HG03060 (cell line): Measurements from ENCODE around the gene TGM6.
"Not testable (repeated sequence)": the region's sequence is repeated elsewhere in the genome, so short reads cannot be mapped to it uniquely, and the experiment has no call there.

Experiments
- ATAC-seq: cut with Tn5 transposase; IDR thresholded peaks from one replicate; pipeline ENCODE4 v1.9.1; 2021; ENCODE audit warnings: low read depth, moderate number of reproducible peaks; ENCODE audit not compliant: unreplicated experiment

The TGM6 gene

DNA sequence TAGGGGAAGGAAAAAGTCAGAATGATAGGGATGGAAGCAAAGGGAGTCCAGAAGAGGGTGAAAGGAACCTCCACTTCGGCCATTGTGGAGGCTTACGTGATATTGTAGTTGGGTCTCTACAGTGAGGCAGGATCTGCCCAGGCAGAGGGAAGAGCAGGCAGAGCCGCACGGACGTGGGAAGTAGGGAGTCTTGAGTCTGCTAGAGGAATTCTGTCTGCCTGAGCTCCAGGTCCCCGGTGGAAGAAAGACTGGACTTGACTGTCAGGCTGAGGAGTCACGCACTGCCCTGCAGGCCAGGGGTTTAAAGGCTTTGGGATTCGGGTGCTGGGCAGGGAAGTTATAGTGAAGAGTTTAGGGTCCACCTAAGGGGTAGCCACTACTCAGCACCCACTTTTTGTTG is 16.4 kb downstream of the TGM6 start:
- ATAC-seq, result no peak

DNA sequence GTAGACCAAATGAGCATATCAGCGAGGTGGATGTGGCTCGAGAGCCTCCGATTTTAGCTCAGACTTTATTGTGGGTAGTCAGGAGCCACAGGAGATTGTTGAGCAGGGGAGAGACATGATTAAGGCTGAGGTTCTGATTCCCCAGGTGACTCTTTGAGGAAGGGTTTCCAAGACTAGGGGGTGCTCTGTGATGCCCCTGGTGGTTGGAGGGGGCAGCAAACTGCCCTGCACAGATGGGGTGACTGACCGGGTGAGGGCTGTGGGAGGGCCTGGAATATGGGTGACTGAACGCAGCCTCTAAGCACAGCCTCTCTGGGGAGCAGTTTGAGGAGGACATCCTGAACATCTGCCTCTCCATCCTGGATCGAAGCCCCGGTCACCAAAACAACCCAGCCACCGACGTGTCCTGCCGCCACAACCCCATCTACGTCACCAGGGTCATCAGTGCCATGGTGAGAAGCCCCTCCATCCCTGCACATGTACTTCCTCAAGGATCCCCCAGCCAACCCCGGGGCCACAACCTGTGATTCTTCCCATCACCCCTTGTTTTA is 17.0 kb downstream of the TGM6 start:
- no peak for ATAC-seq

DNA sequence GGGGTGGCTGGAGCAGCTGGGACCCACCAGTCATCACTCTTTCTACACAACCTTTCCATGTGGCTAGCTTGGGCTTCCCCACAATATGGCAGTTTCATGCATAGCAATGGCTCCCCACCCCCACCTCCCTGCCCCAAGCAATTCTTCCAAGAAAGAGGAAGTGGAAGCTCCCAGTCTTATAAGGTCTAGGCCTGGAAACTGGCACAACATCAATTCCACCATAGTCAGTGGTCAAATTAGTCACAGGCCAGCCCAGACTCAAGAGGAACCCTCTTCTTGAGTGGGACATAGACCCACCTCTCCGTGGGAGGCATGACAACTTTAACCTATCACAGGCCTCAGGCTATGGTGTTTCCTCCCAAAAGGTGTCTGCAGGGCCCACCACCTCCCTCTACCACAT is 17.7 kb downstream of the TGM6 start:
- ATAC-seq, result no peak

DNA sequence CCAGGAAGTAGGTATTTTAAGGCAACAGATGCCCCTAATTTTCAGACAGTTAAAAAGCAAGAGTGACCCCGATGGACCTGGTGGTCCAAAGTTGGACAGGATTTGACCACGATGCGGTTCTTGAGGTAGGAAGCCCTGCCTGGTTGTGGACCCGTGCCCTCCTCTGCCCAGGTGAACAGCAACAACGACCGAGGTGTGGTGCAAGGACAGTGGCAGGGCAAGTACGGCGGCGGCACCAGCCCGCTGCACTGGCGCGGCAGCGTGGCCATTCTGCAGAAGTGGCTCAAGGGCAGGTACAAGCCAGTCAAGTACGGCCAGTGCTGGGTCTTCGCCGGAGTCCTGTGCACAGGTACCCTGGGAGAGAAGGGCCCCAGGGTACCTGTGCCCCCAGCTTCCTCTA is 18.7 kb downstream of the TGM6 start:
- no peak for ATAC-seq

DNA sequence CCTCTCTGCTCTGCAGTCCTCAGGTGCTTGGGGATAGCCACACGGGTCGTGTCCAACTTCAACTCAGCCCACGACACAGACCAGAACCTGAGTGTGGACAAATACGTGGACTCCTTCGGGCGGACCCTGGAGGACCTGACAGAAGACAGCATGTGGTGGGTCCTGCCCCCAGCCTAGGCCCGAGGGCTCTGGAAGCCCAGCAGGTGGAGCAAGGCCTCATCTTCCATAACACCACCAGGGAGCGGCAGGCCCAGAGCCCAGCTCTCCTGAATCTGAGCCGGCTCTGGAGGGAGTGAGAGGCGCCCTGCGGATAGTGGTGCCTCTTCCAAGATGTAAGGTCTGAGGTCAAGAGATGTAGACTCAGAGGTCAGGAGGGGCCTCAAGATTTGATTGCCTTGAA is 19.6 kb downstream of the TGM6 start:
- ATAC-seq, result no peak

DNA sequence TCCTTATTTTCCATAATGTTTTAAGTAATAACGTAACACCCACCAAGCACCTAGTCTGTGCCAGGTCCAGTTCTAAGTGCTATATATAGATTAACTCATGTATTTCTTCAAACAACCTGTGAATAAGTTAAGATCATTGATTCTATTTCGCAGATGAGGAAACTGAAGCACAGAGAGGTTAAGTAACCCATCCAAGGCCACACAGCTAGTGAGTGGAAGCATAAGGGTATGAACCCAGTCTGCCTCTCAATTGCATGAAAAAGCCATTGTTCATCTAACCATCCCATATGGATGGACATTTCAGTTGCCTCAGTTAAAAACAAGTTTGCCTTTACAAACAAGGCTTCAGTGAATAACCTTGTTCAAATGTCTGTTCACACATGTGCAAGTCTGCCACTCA is 20.8 kb downstream of the TGM6 start:
- no peak for ATAC-seq

DNA sequence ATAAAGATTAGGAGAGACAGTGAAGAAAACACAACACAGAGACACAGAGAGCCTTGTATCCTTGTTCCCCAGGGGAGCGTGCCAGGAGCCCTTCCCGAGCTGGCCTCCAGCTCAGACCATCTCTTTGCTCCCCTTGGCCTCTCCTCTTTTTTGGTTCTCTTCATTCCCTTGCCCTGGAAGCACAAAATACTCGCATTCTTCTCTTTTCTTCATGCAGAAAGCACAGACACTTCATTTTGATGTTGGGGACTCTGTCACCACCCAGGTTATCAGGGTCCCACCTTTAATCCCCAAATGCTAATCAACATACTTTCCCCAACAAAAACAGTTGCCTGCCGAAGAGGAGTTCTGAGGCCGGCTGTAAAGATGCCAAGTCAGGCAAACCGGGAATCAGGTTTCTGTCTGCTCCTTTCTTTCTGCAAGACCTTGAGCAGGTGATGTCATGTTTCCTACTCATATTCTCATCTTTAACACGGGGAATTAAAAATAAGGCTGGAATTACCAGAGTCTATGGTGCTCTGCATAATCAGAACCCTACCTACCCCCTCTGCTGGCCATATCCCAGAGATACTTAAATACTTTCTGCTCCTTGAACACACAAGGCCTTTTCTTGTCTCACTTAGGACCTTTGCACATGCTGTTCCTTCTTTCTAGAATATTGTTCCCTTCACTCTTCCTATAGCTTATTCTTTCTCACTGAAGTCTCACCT is 21.7 kb downstream of the TGM6 start:
- ATAC-seq, result no peak

DNA sequence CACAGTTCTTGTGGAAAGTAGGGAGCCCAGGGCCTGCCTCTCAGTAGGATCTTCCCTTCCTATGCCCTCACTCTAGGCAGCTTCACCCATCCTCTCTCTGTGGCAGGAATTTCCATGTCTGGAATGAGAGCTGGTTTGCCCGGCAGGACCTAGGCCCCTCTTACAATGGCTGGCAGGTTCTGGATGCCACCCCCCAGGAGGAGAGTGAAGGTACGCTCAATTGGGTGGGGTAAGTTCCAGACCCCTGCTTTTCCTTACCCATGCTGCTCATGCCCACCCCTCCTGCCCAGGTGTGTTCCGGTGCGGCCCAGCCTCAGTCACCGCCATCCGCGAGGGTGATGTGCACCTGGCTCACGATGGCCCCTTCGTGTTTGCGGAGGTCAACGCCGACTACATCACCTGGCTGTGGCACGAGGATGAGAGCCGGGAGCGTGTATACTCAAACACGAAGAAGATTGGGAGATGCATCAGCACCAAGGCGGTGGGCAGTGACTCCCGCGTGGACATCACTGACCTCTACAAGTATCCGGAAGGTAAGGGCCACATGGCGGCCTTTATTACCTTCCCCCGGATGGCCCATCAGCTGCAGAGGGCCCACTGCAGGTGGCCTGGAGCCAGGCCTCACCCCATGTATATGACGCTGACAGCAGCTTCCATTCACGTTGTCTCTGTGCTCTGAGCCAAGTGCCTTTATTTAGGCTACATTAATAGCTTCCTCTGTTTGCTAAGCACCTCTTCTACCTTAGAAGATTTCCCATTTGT is 22.8 kb downstream of the TGM6 start:
- ATAC-seq, result no peak

DNA sequence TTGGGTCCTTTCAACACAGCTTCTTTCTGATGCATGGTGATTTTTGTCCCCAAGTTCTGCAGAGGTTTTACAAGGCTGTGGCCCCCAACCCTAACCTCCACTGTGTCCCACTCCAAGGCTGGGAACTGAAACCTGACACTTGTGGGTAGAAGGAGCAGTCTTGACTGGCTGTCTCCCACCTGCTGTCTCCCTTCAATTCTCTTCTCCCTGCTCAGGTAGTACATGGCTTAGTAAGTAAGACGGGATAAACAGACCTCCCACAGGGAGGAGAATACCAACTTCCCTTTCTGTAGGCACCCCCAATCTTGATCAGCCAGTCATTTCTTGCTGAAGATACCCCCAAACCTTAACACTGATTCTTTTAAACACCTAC is 25.0 kb downstream of the TGM6 start:
- no peak for ATAC-seq

DNA sequence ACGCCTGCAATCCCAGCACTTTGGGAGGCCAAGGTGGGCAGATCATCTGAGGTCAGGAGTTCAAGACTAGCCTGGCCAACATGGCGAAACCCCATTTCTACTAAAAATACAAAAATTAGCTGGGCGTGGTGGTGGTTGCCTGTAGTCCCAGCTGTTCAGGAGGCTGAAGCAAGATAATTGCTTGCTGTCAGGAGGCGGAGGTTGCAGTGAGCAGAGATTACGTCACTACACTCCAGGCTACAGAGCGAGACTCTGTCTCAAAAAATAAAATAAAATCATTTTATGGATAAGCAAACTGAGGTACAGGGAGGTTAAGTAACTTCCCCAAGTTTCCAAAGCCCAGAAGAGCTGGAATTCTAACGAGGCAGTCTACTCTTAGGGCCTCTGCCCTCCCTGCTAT is 26.7 kb downstream of the TGM6 start:
- not testable (repeated sequence) for ATAC-seq

DNA sequence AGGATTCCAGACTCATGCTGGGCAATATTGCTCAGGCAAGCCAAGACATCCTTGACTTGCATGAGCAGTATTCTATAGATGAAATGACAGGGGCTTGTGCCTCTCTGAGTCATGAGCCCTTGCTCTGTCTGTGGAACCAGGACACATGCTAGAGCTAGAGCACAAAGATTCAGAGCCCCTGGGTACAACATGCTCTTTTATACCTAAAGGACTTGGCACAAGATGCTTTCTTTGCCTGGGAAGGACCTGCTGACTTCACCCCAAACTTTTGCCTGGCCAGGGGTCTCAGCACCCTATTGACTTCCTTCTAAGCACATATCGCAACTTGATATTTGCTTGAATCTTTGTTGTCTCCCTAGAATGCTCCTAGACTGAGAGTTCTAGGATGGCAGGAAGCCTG is 27.4 kb downstream of the TGM6 start:
- ATAC-seq, result no peak

DNA sequence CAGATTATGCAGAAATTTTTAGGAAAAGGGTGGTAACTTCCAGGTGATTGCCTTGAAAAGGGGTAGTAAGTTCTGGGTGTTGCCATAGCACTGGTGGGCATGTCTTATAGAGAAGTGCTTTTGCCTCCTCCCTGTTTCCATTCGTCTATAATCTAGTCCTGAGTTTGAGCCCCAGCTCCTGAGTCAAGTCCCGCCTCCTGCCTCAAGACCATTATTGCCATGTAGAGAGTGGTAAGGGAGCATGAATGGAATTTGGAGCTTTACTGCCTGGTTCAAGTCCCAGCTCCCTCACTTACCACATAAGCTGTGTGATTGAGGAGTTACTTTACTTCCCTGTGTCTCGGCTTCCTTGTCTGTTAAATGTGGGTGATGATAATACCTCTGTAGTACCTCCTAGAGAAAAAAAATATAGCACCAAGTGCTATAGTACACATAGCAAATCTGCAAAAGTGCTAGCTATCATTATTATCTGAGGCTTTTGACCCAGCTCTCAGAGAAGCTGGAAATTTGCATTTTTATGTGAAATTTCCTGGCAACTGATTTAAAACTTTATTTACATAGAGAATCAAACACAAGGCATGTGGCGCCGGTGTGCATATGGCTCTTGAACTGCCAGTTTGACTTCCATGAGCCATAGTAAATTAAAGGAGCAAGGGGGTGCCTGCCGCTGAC is 36.0 kb downstream of the TGM6 start:
- ATAC-seq, result no peak

DNA sequence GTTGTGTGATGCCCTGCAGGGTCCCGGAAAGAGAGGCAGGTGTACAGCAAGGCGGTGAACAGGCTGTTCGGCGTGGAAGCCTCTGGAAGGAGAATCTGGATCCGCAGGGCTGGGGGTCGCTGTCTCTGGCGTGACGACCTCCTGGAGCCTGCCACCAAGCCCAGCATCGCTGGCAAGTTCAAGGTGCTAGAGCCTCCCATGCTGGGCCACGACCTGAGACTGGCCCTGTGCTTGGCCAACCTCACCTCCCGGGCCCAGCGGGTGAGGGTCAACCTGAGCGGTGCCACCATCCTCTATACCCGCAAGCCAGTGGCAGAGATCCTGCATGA is 36.5 kb downstream of the TGM6 start:
- no peak for ATAC-seq

DNA sequence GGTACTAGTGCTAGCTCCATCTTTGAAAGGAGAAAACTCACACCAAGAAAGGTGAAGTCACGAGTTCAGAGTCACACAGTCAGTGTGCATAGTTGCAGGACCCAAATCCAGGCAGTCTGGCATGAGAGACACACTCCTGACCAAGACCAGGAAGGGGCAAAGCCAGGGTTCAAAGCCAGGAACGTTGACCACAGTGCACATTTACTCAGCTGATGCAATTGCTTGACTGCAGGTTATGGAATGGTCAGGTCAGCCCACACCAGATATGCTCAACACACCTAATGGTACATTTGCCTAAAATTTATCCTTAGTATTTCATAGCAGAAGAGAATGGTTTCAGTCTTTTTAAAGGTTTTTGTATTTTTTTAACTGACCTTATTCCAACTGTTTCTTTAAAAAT is 37.7 kb downstream of the TGM6 start:
- ATAC-seq, result no peak

DNA sequence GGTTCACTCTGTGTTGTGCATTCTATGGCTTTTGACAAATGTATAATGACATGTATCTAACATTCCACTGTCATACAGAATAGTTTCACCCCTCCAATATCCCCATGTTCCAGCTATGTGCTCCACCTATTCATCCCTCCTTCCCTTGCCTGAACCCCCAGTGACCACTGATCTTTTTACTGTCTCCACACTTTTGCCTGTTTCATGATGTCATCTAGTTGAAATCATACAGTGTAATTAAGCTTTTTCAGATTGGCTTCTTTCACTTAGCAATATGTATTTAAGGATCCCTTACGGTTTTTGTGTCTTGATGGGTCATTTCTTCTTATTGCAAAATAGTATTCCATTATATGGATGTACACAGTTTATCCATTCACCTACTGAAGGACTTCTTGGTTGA is 39.8 kb downstream of the TGM6 start:
- ATAC-seq, result no peak

DNA sequence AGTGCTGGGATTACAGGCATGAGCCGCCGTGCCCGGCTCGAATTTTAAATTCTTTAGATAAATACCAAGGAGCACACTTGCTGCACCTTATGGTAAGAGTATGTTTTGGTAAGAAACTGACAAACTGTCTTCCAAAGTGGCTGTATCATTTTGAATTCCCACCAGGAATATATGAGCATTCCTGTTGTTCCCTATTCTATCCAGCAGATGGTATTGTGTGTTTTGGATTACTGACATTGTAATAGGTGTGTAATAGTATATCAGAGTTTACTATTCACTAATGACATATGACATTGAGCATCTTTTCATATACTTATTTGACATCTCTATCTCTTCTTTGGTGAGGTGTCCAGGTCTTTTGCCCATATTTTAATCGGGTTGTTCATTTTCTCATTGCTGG is 40.5 kb downstream of the TGM6 start:
- ATAC-seq, result no peak

DNA sequence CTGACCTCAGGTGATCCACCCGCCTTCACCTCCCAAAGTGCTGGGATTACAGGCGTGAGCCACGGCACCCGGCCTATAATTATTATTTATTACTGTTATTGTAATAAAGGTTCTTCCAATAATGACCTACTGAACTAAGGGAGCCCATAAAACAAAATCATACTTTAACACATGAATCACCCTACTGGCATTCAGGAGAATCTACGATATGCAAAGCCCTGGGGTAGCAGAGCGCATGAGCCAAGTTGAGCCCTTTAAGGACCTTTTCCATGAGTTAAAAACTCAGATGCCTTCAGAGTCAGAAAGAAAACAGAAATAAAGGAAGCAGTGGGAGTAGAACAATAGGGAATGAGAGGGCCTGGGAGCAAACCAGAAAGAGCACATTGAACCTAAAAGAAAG is 48.4 kb downstream of the TGM6 start:
- no peak for ATAC-seq

DNA sequence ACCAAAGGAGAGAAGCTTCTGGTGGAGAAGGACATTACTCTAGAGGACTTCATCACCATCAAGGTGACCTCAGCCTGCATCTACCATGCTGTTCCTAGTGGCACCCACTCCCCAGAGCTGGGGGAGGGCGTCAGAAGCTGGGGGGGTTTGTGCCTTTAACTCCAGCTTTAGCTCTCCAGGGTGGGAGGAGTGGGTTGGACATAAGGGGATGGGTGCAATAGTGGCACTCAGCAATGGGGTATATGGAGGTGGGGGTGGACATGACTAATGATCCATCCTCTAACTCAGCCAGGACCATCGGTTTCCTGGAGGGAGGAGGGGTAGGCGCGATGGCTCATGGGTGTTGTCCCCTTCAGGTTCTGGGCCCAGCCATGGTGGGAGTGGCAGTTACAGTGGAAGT is 49.8 kb downstream of the TGM6 start:
- no peak for ATAC-seq

DNA sequence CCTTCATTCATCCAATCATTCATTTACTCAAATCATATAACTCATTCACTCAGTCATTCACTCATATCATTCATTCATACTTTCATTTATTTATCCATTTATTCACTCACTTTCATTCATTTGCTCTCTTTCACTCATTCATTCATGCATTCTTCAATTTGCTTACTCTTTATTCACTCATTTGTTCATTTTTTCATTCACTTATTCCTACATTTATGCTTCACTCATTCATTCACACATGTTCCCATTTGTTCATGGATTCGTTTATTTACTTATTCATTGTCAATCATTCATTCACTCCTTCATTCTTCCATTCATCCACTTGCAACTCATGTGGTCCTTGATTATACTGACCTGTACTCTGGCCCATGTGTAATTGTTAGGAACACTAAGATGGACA is 50.5 kb downstream of the TGM6 start:
- no peak for ATAC-seq

DNA sequence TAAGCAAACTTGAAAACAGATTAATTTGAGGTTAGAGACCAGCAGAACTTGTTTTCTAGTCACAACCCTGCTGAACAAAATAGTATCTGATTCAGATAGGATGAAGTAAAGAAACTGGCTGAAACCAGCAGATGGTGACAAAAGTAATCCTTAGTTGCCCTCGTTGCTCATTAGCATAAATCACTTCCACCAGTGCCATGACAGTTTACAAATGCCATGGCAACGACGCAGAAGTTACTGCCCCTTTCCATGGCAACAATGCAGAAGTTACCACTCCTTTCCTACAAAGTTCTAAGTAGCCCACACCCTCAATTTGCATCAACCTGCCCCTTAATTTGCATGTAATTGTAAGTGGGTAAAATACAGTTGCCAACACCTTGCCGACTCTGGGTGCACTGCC is 66.1 kb downstream of the TGM6 start:
- no peak for ATAC-seq

DNA sequence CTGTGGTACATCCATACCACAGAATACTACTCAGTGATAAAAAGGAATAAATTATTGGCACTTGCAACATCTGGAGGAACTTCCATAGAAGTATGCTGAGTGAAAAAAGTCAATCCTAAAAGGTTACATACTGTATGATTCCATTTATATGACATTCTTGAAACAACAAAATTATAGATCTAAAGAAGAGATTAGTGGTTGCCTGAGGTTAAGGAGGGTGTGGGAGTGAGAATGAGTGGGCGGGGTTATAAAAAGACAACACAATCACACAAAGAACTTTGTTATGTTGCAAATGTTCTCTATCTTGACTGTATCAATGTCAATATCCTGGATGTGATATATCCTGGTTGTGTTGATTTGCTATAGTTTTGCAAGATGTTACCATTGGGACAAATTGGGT is 68.7 kb downstream of the TGM6 start:
- ATAC-seq, result no peak

DNA sequence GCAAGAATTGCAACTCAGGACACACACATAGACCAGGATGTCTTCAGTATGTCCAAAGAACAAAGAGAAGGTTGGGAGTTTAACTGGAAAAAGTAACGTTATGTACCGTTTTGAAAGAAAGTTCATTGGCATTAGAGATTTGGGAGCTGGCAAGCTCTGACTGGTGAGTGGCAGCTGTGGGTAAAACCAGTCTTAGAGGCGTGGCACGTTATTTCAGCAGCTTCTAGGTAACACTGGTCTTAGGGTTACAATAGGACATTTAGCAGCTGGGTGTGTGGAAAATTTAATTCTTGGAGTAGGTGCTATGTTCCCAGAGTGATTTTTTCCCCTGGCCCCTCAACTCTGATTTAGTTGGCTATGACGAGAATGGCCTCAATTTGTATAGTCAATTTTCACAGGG is 70.7 kb downstream of the TGM6 start:
- ATAC-seq, result no peak
